ENCODE data around the gene TYMP. TPM values are rescaled to one million over a fixed set of nuclear protein-coding genes. Genes with fewer than 3 reads are reported as not detected.

The TYMP gene
- polyA plus RNA-seq, 1 of the 3 experiments (the other 2 are of a cell fraction): 1.7 TPM

DNA sequence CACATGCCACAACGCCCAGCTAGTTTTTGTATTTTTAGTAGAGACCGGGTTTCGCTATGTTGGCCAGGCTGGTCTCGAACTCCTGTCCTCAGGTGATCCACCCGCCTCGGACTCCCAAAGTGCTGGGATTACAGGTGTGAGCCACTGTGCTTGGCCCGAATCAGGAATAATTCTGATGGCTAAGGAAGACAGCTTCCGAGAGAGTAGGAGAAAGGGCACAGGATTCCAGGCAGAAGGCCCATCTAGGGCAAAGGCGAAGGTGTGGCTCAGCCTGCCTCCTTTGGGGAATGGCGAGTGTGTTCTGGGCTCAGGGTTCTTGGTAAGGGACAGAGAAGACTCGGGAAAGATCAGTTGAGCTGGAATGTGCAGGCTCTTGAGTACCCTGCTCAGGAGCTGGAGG is 34.5 kb upstream of the TYMP start:
- TF ChIP-seq, protein P1, sequence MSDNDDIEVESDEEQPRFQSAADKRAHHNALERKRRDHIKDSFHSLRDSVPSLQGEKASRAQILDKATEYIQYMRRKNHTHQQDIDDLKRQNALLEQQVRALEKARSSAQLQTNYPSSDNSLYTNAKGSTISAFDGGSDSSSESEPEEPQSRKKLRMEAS (IDR thresholded peaks at IDR 0.05; ENCODE audit: low read depth): no peak
- no peak for TF ChIP-seq SMC3 (IDR thresholded peaks at IDR 0.05; ENCODE audit: low read depth, low read length)
- TF ChIP-seq YY1 (IDR thresholded peaks at IDR 0.05; ENCODE audit: low read depth): no peak
- no peak for TF ChIP-seq EP300 (IDR thresholded peaks at IDR 0.05; ENCODE audit: borderline replicate concordance in 1 of 2, low read depth in 1 of 2, low read length in 1 of 2)
- TF ChIP-seq TAF1 (IDR thresholded peaks at IDR 0.05; ENCODE audit: borderline replicate concordance, low read depth, low read length): no peak
- TF ChIP-seq JUND (IDR thresholded peaks at IDR 0.05): no peak
- TF ChIP-seq IRF3 (IDR thresholded peaks at IDR 0.05; ENCODE audit: low read depth, low read length): no peak
- no peak for TF ChIP-seq RAD21 (IDR thresholded peaks at IDR 0.05; ENCODE audit: low read length)
- Histone ChIP-seq H3K9ac (no peak overlapping the region), H4K20me1 (ENCODE audit: insufficient read depth) (no peaks in the 10 kb centered on the region), H3K4me1 (ENCODE audit: control insufficient read depth in 1 of 2, insufficient read depth in 2 of 2, low read depth in 1 of 2, low read length in 1 of 2) (peaks cover 0 to 4% of the 10 kb centered on the region in 2 experiments; a peak in 1 of 4 replicates), H3K27me3 (ENCODE audit: insufficient read depth) (no peaks in the 10 kb centered on the region), H3K79me2 (ENCODE audit: insufficient read depth) (no peaks in the 10 kb centered on the region), H3K36me3 (replicated peaks in 1 of 2; ENCODE audit: control insufficient read depth in 1 of 2, insufficient read depth in 2 of 2, low read length in 1 of 2) (peaks cover 0 to 7% of the 10 kb centered on the region in 2 experiments), H2AFZ (ENCODE audit: low read depth) (no peak overlapping the region), H3K4me3 (ENCODE audit: low read depth in 2 of 2, low read length in 1 of 2) (no peak overlapping the region), H3K9me3 (no peaks in the 10 kb centered on the region), H3F3A (replicated peaks; ENCODE audit: insufficient read depth) (no peaks in the 10 kb centered on the region), H3K4me2 (no peak overlapping the region), H3K9me2 (no peaks in the 10 kb centered on the region), H3K27ac (ENCODE audit: low read depth in 2 of 2, low read length in 1 of 2) (no peak overlapping the region)
- 83% methylated on average over 11 of the region's 11 CpGs for WGBS (ENCODE audit: low lambda C conversion rate)
- ChIA-PET POLR2A (interaction anchor here (2.2 to 2.7 kb wide), 2 partner anchors 11 to 39 kb away, joined by 7 to 12 read pairs; partner anchors contain the start of gene SCO2), CTCF (interaction anchor here (1.4 to 4.9 kb wide), 8 partner anchors 12 to 123 kb away, joined by 3 to 73 read pairs (median 16); partner anchors contain the start of genes CHKB, CPT1B, KLHDC7B and SCO2)
- DNase-seq: no peak

GRCh38 chr22:50563413-50564160 is 33.8 kb upstream of the TYMP start:
- H3K9me2 ChIP-seq: no peaks in the 10 kb centered on the region
- no peaks in the 10 kb centered on the region for H3F3A ChIP-seq (replicated peaks; ENCODE audit: insufficient read depth)
- no peaks in the 10 kb centered on the region for H3K9me3 ChIP-seq
- no peak overlapping the region; a peak in 1 of 4 replicates for H3K27ac ChIP-seq (ENCODE audit: low read depth in 2 of 2, low read length in 1 of 2)
- ChIA-PET POLR2A (interaction anchor here (1.2 to 2.7 kb wide), 4 partner anchors 12 to 38 kb away, joined by 4 to 12 read pairs (median 8); partner anchors contain the start of gene SCO2), CTCF (interaction anchor here (0.6 to 4.9 kb wide), 30 partner anchors 9 to 261 kb away, joined by 3 to 73 read pairs (median 6); partner anchors contain the start of genes CHKB, CPT1B, KLHDC7B and LMF2)
- peak; percentile 37 for DNase-seq
- H3K79me2 ChIP-seq (ENCODE audit: insufficient read depth): no peaks in the 10 kb centered on the region
- peak overlapping the region; percentile 93 for H3K4me2 ChIP-seq
- WGBS (ENCODE audit: low lambda C conversion rate): 26% methylated on average over 16 of the region's 17 CpGs
- H3K9ac ChIP-seq: peak overlapping the region; percentile 32; the same call in 1 of the 2 replicates
- no peaks in the 10 kb centered on the region for H3K27me3 ChIP-seq (ENCODE audit: insufficient read depth)
- H3K36me3 ChIP-seq (replicated peaks in 1 of 2; ENCODE audit: control insufficient read depth in 1 of 2, insufficient read depth in 2 of 2, low read length in 1 of 2): peaks cover 0 to 1% of the 10 kb centered on the region in 2 experiments
- H4K20me1 ChIP-seq (ENCODE audit: insufficient read depth): no peaks in the 10 kb centered on the region
- peak overlapping the region; percentile 62 to 96 for H3K4me3 ChIP-seq (ENCODE audit: low read depth in 2 of 2, low read length in 1 of 2)
- H3K4me1 ChIP-seq (ENCODE audit: control insufficient read depth in 1 of 2, insufficient read depth in 2 of 2, low read depth in 1 of 2, low read length in 1 of 2): peaks cover 0 to 4% of the 10 kb centered on the region in 2 experiments; a peak in 1 of 4 replicates
- H2AFZ ChIP-seq (ENCODE audit: low read depth): peak overlapping the region; percentile 97
- TF ChIP-seq EZH2phosphoT487 (IDR thresholded peaks at IDR 0.05; ENCODE audit: borderline replicate concordance, low read depth): no peak
- TF ChIP-seq REST (IDR thresholded peaks at IDR 0.05; ENCODE audit: low read depth, low read length): no peak
- no peak for TF ChIP-seq CHD2 (IDR thresholded peaks at IDR 0.05; ENCODE audit: low read length, partially characterized antibody)
- TF ChIP-seq, protein P2, sequence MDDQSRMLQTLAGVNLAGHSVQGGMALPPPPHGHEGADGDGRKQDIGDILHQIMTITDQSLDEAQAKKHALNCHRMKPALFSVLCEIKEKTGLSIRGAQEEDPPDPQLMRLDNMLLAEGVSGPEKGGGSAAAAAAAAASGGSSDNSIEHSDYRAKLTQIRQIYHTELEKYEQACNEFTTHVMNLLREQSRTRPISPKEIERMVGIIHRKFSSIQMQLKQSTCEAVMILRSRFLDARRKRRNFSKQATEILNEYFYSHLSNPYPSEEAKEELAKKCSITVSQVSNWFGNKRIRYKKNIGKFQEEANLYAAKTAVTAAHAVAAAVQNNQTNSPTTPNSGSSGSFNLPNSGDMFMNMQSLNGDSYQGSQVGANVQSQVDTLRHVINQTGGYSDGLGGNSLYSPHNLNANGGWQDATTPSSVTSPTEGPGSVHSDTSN (IDR thresholded peaks at IDR 0.05): no peak
- TF ChIP-seq POLR2AphosphoS5 (IDR thresholded peaks at IDR 0.05; ENCODE audit: low read depth, low read length): no peak
- no peak for TF ChIP-seq GABPA (IDR thresholded peaks at IDR 0.05; ENCODE audit: low read depth)
- TF ChIP-seq RFX5 (IDR thresholded peaks at IDR 0.05; ENCODE audit: low read length): no peak
- TF ChIP-seq ELF1 (IDR thresholded peaks at IDR 0.05): no peak
- no peak for TF ChIP-seq SIN3A (IDR thresholded peaks at IDR 0.05; ENCODE audit: borderline replicate concordance, low read depth, low read length)
- TF ChIP-seq FOXM1 (IDR thresholded peaks at IDR 0.05; ENCODE audit: low read depth): no peak
- no peak for TF ChIP-seq NFIC (IDR thresholded peaks at IDR 0.05; ENCODE audit: borderline replicate concordance)
- TF ChIP-seq IRF3 (IDR thresholded peaks at IDR 0.05; ENCODE audit: low read depth, low read length): no peak
- no peak for TF ChIP-seq EP300 (IDR thresholded peaks at IDR 0.05; ENCODE audit: borderline replicate concordance in 1 of 2, low read depth in 1 of 2, low read length in 1 of 2)

Data from SK-N-SH (cell line).